ENCODE data around the gene CCDC196.

- TF ChIP-seq, protein P1, sequence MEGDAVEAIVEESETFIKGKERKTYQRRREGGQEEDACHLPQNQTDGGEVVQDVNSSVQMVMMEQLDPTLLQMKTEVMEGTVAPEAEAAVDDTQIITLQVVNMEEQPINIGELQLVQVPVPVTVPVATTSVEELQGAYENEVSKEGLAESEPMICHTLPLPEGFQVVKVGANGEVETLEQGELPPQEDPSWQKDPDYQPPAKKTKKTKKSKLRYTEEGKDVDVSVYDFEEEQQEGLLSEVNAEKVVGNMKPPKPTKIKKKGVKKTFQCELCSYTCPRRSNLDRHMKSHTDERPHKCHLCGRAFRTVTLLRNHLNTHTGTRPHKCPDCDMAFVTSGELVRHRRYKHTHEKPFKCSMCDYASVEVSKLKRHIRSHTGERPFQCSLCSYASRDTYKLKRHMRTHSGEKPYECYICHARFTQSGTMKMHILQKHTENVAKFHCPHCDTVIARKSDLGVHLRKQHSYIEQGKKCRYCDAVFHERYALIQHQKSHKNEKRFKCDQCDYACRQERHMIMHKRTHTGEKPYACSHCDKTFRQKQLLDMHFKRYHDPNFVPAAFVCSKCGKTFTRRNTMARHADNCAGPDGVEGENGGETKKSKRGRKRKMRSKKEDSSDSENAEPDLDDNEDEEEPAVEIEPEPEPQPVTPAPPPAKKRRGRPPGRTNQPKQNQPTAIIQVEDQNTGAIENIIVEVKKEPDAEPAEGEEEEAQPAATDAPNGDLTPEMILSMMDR (IDR thresholded peaks at IDR 0.05): no peak
- no peak for TF ChIP-seq EP300 (IDR thresholded peaks at IDR 0.05)
- no peak for TF ChIP-seq POLR2AphosphoS5 (IDR thresholded peaks at IDR 0.05)
Observed at GRCh38 chr14:66440801-66441200, 45.4 kb upstream of the CCDC196 start.

All from stomach (tissue), 4 donors.